ENCODE measurements around the gene MSMB.

Gene MSMB

GRCh38 chr10:46033602-46034011 lies 12.5 kb downstream of the MSMB start:
- DNase-seq (ENCODE audit: low spot score): no peak

GRCh38 chr10:46031648-46032532 lies 14.2 kb downstream of the MSMB start:
- no peak for DNase-seq (ENCODE audit: low spot score)

GRCh38 chr10:46030091-46030937 lies 15.8 kb downstream of the MSMB start, which contains the start of gene NCOA4:
Gene NCOA4 (minus strand): TSS chr10:46030623. CDS start chr10:46016680, 13,943 bp downstream.
- peak; percentile 96 for DNase-seq (ENCODE audit: low spot score)

DNA sequence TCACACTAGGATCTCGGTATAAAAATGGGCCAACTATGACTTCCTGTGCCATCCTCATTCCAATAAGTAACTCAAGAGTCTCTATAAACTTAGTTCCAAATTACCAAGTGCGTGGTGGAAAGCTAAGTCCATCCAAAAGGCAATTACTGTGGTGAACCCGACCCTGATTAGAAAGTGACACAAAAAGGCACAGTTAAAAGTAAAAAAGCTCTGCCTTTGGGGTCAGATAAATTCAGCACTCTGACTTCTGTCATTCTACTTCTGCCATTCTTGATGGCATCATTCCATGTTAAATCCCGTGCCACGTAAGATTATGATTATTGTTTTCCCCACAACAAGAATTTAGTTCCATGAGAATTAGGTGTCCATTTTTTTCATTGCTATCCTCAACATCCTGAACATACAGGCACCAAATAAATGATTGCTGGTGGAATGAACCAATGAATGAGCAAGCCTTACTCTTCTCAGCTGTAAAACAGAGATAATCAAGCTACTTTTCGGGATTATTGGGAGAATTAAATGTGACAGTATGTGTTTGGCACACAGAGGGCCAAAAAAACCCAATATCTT lies 16.5 kb downstream of the MSMB start:
- no peak for DNase-seq (ENCODE audit: low spot score)

GRCh38 chr10:46028584-46029460 lies 17.2 kb downstream of the MSMB start:
- DNase-seq (ENCODE audit: low spot score): no peak

DNA sequence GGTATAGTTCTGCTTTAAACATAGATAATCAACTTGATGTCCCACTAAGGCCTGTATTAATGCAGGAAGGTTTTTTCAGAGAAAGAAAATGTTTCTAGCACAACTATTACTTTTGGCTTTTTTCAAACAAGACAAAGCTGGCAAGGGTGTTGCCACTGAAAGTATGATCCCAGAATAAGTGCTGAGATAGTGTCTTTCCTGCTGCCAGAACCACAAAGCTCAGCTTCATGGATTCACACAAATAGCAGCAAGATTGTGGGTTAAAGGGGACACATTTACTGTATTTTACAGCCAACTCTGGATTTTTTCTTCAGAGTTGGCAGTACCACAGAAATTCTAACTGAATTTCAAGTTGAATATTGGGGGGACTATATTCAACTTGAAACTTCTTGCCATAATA lies 20.0 kb downstream of the MSMB start:
- no peak for DNase-seq (ENCODE audit: low spot score)

DNA sequence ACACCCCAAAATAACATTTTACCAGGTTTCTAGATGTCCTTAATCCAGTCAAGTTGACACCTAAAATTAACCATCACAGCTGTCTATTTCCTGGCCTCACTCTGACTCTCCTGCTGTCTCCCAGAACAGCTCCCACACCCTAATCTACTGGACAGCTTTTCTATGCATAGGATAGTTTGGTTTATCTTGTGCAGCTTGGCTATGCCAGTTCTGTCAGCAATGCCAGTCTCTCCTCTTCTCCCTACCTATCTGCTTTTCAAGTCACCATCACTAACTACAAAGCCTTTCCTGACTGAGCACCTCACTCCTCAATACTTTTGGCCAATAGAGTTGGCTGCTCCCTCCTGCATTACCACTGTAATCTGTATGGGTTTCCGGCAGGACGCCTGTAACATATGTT lies 20.7 kb downstream of the MSMB start:
- no peak for DNase-seq (ENCODE audit: low spot score)

- DNase-seq (ENCODE audit: low spot score): no peak
Observed at GRCh38 chr10:46024948-46025347, 21.1 kb downstream of the MSMB start.

DNA sequence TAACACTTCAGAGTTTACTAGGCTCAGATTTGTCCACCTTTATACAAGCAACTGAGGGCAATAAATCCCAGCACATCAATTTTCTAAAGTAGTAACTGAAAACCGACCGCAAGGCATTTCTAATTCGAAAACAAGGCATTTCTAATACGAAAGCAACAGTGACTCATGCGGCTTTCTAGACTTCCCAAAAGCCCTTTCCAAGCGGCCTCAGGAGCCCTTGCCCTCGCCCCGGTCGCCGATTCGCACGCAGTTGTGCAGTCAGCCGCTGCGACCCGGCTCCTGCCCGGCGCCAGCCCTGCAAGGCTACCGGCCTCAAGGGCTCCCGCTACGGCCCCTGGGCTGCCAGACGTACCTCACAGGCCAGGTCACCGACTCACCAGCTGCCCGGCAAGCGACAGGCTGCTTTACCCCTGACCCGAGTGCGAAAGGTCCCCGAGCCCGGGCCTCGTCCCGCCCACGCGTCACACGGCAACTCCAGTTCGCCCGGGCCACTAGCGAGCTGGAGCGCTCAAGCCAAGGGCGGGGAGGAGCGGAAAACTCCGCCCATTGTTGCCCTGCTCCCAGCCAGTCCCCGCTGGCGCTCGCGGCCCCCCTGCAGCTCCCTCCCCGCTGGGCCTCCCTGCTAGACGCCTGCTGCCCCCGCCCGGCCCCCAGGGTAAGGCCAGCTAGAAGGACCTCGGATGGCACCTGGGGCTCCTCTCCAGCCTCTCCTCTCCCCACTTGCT lies 22.9 kb downstream of the MSMB start:
- DNase-seq (ENCODE audit: low spot score): peak; percentile 85

DNA sequence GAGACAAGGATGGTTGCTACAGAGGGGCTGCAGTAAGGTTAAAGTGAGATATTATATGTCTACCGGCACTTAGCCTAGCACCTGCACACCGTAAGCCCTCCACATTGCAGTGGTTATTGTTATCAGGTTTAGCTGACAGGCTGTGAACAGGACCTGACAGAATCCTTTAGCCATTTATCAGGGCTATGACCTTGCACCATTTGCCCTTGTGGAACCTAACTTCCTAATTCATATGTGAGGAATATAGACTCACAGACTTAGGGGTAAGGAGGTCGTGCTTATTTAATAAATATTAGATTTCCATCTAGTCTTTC lies 25.8 kb downstream of the MSMB start:
- DNase-seq (ENCODE audit: low spot score): no peak

DNA sequence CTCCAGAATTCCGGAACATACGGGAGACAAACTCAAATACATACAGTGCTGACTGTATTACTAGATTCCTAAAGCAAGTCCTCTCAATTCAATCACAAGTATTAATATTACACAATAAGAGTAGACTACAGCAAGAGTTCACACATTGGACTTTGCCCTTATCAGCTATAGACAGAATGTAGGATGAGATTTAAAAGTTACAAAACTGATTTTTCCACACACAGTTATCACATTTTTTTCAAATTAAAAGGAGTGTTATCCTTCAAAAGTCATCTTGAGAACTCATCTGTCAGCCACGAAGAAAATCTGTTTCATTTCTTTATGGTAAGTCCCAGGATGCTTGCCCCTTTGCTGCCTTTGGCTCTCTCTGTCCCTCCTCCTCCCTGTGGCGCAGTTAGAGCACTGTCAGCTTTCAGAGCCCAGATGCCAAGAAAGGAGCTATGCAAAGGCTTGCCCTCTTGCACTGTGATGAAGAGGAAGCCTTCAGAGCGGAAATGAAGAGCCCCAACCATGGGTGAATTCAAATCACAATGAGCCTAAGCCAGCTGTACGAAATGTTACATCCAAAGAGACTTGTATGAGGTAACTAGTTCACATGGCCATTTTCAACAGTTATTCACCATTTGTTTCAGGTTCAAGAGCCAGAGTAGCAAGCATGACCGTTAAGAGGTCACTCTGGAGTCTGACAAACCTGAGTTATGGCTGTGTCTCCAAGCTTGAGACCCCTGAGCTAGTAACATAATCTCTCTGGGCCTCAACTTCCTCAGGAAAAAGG lies 26.3 kb downstream of the MSMB start:
- no peak for DNase-seq (ENCODE audit: low spot score)

DNA sequence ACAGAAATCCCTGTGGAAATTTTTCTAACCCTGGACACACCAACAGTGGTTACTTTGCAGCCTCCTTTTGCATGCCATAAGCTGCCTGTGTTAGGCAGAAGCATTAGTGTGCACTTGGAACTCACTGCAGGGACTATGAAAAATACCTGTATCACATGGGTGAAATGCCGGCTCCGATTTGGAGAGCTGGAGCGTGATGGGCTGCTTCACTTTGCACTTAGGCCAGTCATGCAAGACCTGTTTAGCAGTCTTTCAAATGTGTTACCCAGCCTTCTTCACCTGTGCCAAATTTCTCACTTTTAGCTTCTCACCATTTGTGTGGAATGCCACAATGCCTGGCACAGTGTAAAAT lies 26.9 kb downstream of the MSMB start:
- DNase-seq (ENCODE audit: low spot score): no peak

DNA sequence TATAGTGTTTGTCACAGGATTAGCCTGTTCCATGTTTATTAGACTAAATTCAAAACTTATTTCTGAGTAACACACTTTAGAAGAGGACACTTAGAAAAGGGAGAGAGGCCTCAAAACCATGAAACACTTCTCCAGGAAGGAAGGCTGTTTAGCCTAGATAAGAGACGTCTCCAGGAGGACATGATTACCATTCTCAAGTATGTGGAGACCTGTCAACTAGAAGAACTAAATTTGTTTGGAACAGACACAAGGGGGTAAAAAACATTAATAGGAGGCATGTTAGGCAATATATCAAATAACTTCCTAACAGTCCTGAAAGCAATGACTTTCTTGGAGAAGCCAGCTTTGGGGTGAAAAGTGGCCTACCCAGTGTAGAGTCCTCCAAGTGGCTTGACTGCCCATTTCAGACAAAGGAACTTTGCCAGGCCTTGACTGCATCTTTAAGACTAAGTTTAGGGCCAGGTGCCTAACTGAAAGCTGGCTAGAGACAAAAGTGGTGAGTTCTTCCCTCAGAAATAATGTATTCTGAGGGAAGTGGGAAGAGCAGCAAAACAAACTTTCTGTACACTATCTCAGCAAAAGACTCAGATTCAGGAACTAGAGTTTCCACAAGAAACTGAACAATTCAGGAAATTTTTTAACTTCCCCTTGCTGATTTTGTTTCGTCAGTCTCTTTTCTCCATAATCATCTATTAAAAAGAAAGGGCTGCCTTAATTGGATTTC lies 27.5 kb downstream of the MSMB start:
- no peak for DNase-seq (ENCODE audit: low spot score)

- DNase-seq (ENCODE audit: low spot score): no peak
Observed at GRCh38 chr10:46017733-46018132, 28.3 kb downstream of the MSMB start.

- no peak for DNase-seq (ENCODE audit: low spot score)
Observed at GRCh38 chr10:46016811-46017210, 29.3 kb downstream of the MSMB start.

- no peak for DNase-seq (ENCODE audit: low spot score)
Observed at GRCh38 chr10:46016190-46016589, 29.9 kb downstream of the MSMB start.

DNA sequence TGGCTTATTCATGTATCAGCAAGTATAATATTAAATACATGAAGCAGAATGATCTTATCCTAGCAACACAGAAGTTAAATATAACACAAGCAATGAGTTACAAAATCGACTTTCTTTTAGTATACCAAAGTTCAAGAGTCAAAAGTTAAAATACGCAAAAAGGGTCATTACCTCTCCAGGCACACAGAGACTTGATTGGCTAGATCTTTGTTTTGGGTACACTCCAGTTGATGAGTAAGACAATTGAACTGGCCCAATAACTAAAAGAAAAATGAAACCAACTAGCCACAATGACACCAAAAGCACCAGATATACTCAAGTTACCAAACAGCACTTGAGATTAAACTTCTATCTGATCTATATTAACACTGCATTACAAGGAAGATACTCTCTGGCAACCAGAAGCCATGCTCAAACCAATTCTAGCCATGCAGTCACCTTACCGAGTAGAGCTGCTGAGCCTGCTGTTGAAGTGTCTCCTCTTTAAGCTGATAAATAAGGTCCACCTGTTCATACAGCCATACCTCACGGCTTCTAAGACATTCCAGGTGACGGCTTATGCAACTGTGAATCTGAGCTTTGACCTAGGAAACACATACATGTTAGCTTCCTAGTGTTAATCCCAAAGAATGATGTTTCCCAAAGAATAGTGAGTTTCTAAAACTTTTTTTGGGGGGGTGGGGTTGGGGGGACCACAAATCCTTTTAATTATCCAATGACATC lies 31.2 kb downstream of the MSMB start:
- no peak for DNase-seq (ENCODE audit: low spot score)

GRCh38 chr10:46014206-46014605 lies 31.9 kb downstream of the MSMB start:
- no peak for DNase-seq (ENCODE audit: low spot score)

DNA sequence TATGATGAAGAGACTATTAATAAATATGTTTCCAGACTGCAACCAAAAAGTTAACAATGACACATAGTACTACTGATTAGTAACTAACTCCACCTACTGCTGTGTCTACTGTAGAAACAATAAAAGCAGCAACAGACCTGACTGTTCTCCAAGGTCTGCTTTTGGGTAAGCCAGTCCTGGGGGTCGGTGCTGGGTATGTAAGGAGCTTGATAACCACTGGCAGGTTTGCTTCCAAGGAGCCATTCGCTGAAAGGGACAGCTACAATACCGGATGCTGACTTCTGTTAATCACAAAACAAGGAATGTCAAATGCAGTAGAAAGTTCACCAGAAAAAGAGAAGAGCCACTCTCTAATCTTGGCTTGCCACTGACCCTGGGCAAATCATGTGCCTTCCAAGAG lies 33.3 kb downstream of the MSMB start:
- DNase-seq (ENCODE audit: low spot score): no peak
